Adipocyte (in vitro differentiated cells): ENCODE results near the gene MAN1C1.

Source experiments
- DNase-seq: peaks from one replicate; pipeline ENCODE4 v3.0.0-alpha.2; 2015; ENCODE audit warnings: low read depth
- H3K27me3 ChIP-seq: replicated peaks from 2 replicates; pipeline ENCODE4 v1.7.0; 2013; ENCODE audit warnings: mild to moderate bottlenecking, low read length, moderate library complexity; ENCODE audit not compliant: control insufficient read depth, insufficient read depth
- H3K36me3 ChIP-seq: 2 replicates; pipeline ENCODE4 v1.7.0; 2013; ENCODE audit warnings: low read length, mild to moderate bottlenecking, moderate library complexity; ENCODE audit not compliant: control insufficient read depth, insufficient read depth, severe bottlenecking
- H3K4me1 ChIP-seq: 2 replicates; pipeline ENCODE4 v1.7.0; 2013; ENCODE audit warnings: mild to moderate bottlenecking, low read length, moderate library complexity; ENCODE audit not compliant: control insufficient read depth, insufficient read depth
- H3K4me3 ChIP-seq: 2 replicates; pipeline ENCODE4 v1.7.0; 2013; ENCODE audit warnings: mild to moderate bottlenecking, low read length, moderate library complexity
- H3K9ac ChIP-seq: 2 replicates; pipeline ENCODE4 v1.7.0; 2013; ENCODE audit warnings: mild to moderate bottlenecking, low read length, moderate library complexity
- H3K9me3 ChIP-seq: 2 replicates; pipeline ENCODE4 v1.7.0; 2013; ENCODE audit warnings: mild to moderate bottlenecking, low read length, moderate library complexity; ENCODE audit not compliant: control insufficient read depth

MAN1C1 gene

GRCh38 chr1:25833158-25833557 is 216.6 kb downstream of the MAN1C1 start:
- H3K4me1 ChIP-seq = peaks cover 8% of the 10 kb centered on the region
- peaks cover 61% of the 10 kb centered on the region for H3K36me3 ChIP-seq
- H3K9me3 ChIP-seq = no peaks in the 10 kb centered on the region
- H3K4me3 ChIP-seq = no peak overlapping the region
- DNase-seq = no peak
- H3K27me3 ChIP-seq = no peaks in the 10 kb centered on the region
- no peak overlapping the region for H3K9ac ChIP-seq
